ENCODE results near the gene FGB.
"Not testable (repeated sequence)": the region's sequence is repeated elsewhere in the genome, so short reads cannot be mapped to it uniquely, and the experiment has no call there.

FGB gene

GRCh38 chr4:154566639-154567204 lies 3.9 kb downstream of the FGB start:
- DNase-seq = no peak

GRCh38 chr4:154569028-154569427 lies 6.2 kb downstream of the FGB start:
- no peak for DNase-seq

- no peak for DNase-seq
Measured at GRCh38 chr4:154569584-154569983, 6.8 kb downstream of the FGB start.

GRCh38 chr4:154573190-154573870 lies 10.5 kb downstream of the FGB start:
- DNase-seq = no peak

GRCh38 chr4:154574311-154574710 lies 11.5 kb downstream of the FGB start:
- DNase-seq = no peak

- no peak for DNase-seq
Measured at GRCh38 chr4:154577324-154577723, 14.5 kb downstream of the FGB start.

GRCh38 chr4:154578919-154579318 lies 16.1 kb downstream of the FGB start:
- no peak for DNase-seq

- no peak for DNase-seq
Measured at GRCh38 chr4:154579927-154580326, 17.1 kb downstream of the FGB start.

GRCh38 chr4:154582723-154583122 lies 19.9 kb downstream of the FGB start:
- DNase-seq = no peak

- no peak for DNase-seq
Measured at GRCh38 chr4:154583230-154583629, 20.4 kb downstream of the FGB start.

GRCh38 chr4:154583677-154584076 lies 20.9 kb downstream of the FGB start:
- DNase-seq = no peak

GRCh38 chr4:154584259-154584658 lies 21.4 kb downstream of the FGB start:
- DNase-seq = no peak

GRCh38 chr4:154585369-154586018 lies 22.7 kb downstream of the FGB start:
- no peak for DNase-seq

GRCh38 chr4:154586296-154587033 lies 23.7 kb downstream of the FGB start:
- no peak for DNase-seq

GRCh38 chr4:154588198-154588597 lies 25.4 kb downstream of the FGB start:
- DNase-seq = no peak

- DNase-seq = no peak
Measured at GRCh38 chr4:154589296-154590197, 26.7 kb downstream of the FGB start.

GRCh38 chr4:154590329-154591006 lies 27.7 kb downstream of the FGB start, which contains the start of gene FGA:
TSS of gene FGA (minus strand) at chr4:154590742. CDS start at chr4:154590687, 55 bp downstream.
- DNase-seq = no peak

GRCh38 chr4:154591890-154592289 lies 29.1 kb downstream of the FGB start:
- no peak for DNase-seq

- DNase-seq = no peak
Measured at GRCh38 chr4:154593868-154594267, 31.1 kb downstream of the FGB start.

GRCh38 chr4:154594343-154594742 lies 31.5 kb downstream of the FGB start:
- not testable (repeated sequence) for DNase-seq

- DNase-seq = no peak
Measured at GRCh38 chr4:154595807-154596206, 33.0 kb downstream of the FGB start.

GRCh38 chr4:154597281-154597680 lies 34.5 kb downstream of the FGB start:
- not testable (repeated sequence) for DNase-seq
